Astrocyte (in vitro differentiated cells and primary cell): ENCODE results near the gene DRC7.

Experiments used
- CTCF ChIP-seq: IDR thresholded peaks from 2 replicates; pipeline ENCODE4 v1.5.1; 2011; ENCODE audit warnings: low read depth, mild to moderate bottlenecking, inconsistent platforms, low read length, moderate library complexity; ENCODE audit not compliant: insufficient read depth
- EZH2 ChIP-seq: IDR thresholded peaks from 2 replicates; pipeline ENCODE4 v1.6.1; 2012; ENCODE audit warnings: mild to moderate bottlenecking, low read length, inconsistent platforms; ENCODE audit not compliant: insufficient read depth

GRCh38 chr16:57743458-57743857, 48.9 kb downstream of the DRC7 start:
- TF ChIP-seq CTCF = no peak
- TF ChIP-seq EZH2 = no peak
